CD4-positive, CD25-positive, alpha-beta regulatory T cell (primary cell): ENCODE results near the gene PPM1N. TPM values are rescaled to one million over a fixed set of nuclear protein-coding genes. Genes with fewer than 3 reads are reported as not detected.

Source experiments
- ATAC-seq, 2 donors: fragments of 150-1000 bp; cut with Tn5 transposase; one replicate each; pipeline ENCODE4 v1.10.0; 2021; ENCODE audit warnings: low read depth in 2 of 2, moderate number of reproducible peaks in 2 of 2, moderate library complexity in 1 of 2
- DNase-seq, 3 donors: peaks; one replicate each; pipeline versions ENCODE4 v3.0.0 to v3.0.0-alpha.2; 2012 to 2022; ENCODE audit warnings: mixed read lengths in 1 of 3
- H3K27ac ChIP-seq: one replicate; pipeline ENCODE4 v1.7.0; 2013; ENCODE audit warnings: mild to moderate bottlenecking, low read length; ENCODE audit not compliant: insufficient read depth, poor library complexity, severe bottlenecking
- H3K27me3 ChIP-seq: one replicate; pipeline ENCODE4 v1.7.0; 2013; ENCODE audit warnings: low read length; ENCODE audit not compliant: control insufficient read depth, insufficient read depth
- H3K36me3 ChIP-seq: one replicate; pipeline ENCODE4 v1.7.0; 2013; ENCODE audit warnings: mild to moderate bottlenecking, low read length, moderate library complexity; ENCODE audit not compliant: control insufficient read depth, insufficient read depth
- H3K4me1 ChIP-seq: 2 replicates; pipeline ENCODE4 v1.7.0; 2013; ENCODE audit warnings: mild to moderate bottlenecking, low read length; ENCODE audit not compliant: insufficient read depth, control insufficient read depth, poor library complexity, severe bottlenecking
- H3K4me3 ChIP-seq: one replicate; pipeline ENCODE4 v1.7.0; 2013; ENCODE audit warnings: low read depth, mild to moderate bottlenecking, low read length, moderate library complexity
- H3K9me3 ChIP-seq, 2 experiments: 1 replicate in 1 of 2; 2 replicates in 1 of 2; pipeline ENCODE4 v1.7.0; 2013; ENCODE audit warnings: low read length in 2 of 2, mild to moderate bottlenecking in 1 of 2, moderate library complexity in 1 of 2; ENCODE audit not compliant: control insufficient read depth in 2 of 2
- H3K27ac Mint-ChIP-seq, 3 donors: one replicate each; pipeline ENCODE4 v1.8.0; 2020 to 2022; ENCODE audit warnings: mild to moderate bottlenecking in 3 of 3, mixed read lengths in 3 of 3, moderate library complexity in 2 of 3
- H3K27me3 Mint-ChIP-seq: one replicate; pipeline ENCODE4 v1.8.0; 2022; ENCODE audit warnings: mild to moderate bottlenecking, mixed read lengths
- H3K36me3 Mint-ChIP-seq: one replicate; pipeline ENCODE4 v1.8.0; 2020; ENCODE audit warnings: mixed read lengths
- H3K4me1 Mint-ChIP-seq, 4 donors: one replicate each; pipeline ENCODE4 v1.8.0; 2020 to 2022; ENCODE audit warnings: mixed read lengths in 4 of 4, mild to moderate bottlenecking in 1 of 4
- H3K4me3 Mint-ChIP-seq, 4 donors: one replicate each; pipeline ENCODE4 v1.8.0; 2020 to 2022; ENCODE audit warnings: mild to moderate bottlenecking in 4 of 4, mixed read lengths in 4 of 4, moderate library complexity in 3 of 4
- H3K9me3 Mint-ChIP-seq, 7 donors: one replicate each; pipeline ENCODE4 v1.8.0; 2020 to 2022; ENCODE audit warnings: mixed read lengths in 7 of 7, mild to moderate bottlenecking in 3 of 7, moderate library complexity in 2 of 7
- polyA plus RNA-seq, 4 donors: library from polyadenylated mRNA; unstranded; fragments of 300-500 nt; fragmentation: Illumina TruSeq; gene quantifications; one replicate each; pipeline ENCODE4 v1.2.3, GENCODE V29; 2021
- total RNA-seq: library from RNA; stranded (reverse); gene quantifications from one replicate; pipeline ENCODE4 v1.2.3, GENCODE V29; 2022

Gene PPM1N
- total and polyA plus RNA-seq, 5 donors from 2014 or later = 2.3 to 6.7 (median 3.2) TPM

GRCh38 chr19:45456500-45456815, 41.8 kb upstream of the PPM1N start:
- H3K4me1 Mint-ChIP-seq = peaks cover 4 to 26% (median 21%) of the 10 kb centered on the region in 4 donors
- peak overlapping the region in 1 of 4 donors; percentile 73 for H3K4me3 Mint-ChIP-seq
- DNase-seq (no peak), ATAC-seq (no peak)
- H3K27ac Mint-ChIP-seq = peak overlapping the region in 2 of 3 donors; percentile 47 to 52
- no peaks in the 10 kb centered on the region for H3K36me3 ChIP-seq
- H3K27me3 ChIP-seq = no peaks in the 10 kb centered on the region
- no peaks in the 10 kb centered on the region for H3K36me3 Mint-ChIP-seq
- H3K4me3 ChIP-seq = no peak overlapping the region
- peaks cover 8% of the 10 kb centered on the region for H3K27me3 Mint-ChIP-seq
- peaks cover 0 to 2% (median 0%) of the 10 kb centered on the region in 7 donors for H3K9me3 Mint-ChIP-seq
- no peak overlapping the region for H3K27ac ChIP-seq
- H3K9me3 ChIP-seq = no peaks in the 10 kb centered on the region
- peaks cover 17% of the 10 kb centered on the region for H3K4me1 ChIP-seq

- Histone ChIP-seq H3K36me3 (no peaks in the 10 kb centered on the region), H3K27ac (no peak overlapping the region), H3K27me3 (no peaks in the 10 kb centered on the region), H3K4me3 (no peak overlapping the region), H3K9me3 (no peaks in the 10 kb centered on the region), H3K4me1 (peaks cover 12% of the 10 kb centered on the region)
- DNase-seq (no peak), ATAC-seq (no peak)
- Mint-ChIP-seq H3K27ac (no peak overlapping the region), H3K36me3 (no peaks in the 10 kb centered on the region), H3K9me3 (no peaks in the 10 kb centered on the region), H3K4me3 (peak overlapping the region in 1 of 4 donors; percentile 78), H3K4me1 (peaks cover 0 to 17% (median 12%) of the 10 kb centered on the region in 4 donors), H3K27me3 (peaks cover 5% of the 10 kb centered on the region)
These were observed 40.5 kb upstream of the PPM1N start for GRCh38 chr19:45457776-45458175.

DNA sequence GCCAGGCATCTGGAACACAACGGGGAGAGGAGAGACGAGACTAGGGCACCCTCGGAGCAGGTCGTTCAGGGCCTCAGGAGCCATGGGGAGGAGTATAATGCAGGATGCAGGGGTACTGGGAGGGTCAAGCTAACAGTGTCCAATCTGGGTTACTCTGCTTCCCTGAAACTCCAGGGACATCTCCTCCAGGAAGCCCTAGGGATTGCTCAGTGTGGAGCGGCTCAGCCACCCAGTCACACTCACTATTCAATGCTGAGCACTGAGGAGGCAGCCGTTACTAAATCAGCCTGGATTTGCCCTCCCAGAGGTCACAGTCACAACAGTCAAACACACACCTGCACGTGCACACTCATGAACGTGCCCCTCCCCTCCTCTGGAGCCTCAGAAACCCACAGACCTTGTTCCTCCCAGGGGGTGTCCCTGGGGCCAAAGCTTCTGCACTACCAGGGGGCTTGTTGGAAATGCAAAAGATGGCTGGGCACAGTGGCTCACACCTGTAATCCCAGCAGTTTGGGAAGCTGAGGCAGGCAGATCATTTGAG, 37.4 kb upstream of the PPM1N start:
- H3K36me3 Mint-ChIP-seq = no peaks in the 10 kb centered on the region
- H3K4me1 Mint-ChIP-seq = peaks cover 0 to 8% (median 5%) of the 10 kb centered on the region in 4 donors
- H3K9me3 ChIP-seq = no peaks in the 10 kb centered on the region
- ATAC-seq (no peak), DNase-seq (no peak)
- no peaks in the 10 kb centered on the region for H3K36me3 ChIP-seq
- no peak overlapping the region for H3K4me3 Mint-ChIP-seq
- H3K27ac ChIP-seq = no peak overlapping the region
- H3K27ac Mint-ChIP-seq = no peak overlapping the region
- H3K27me3 ChIP-seq = peaks cover 2% of the 10 kb centered on the region
- H3K4me1 ChIP-seq = peaks cover 8% of the 10 kb centered on the region
- no peaks in the 10 kb centered on the region for H3K9me3 Mint-ChIP-seq
- no peak overlapping the region for H3K4me3 ChIP-seq
- H3K27me3 Mint-ChIP-seq = peaks cover 10% of the 10 kb centered on the region

DNA sequence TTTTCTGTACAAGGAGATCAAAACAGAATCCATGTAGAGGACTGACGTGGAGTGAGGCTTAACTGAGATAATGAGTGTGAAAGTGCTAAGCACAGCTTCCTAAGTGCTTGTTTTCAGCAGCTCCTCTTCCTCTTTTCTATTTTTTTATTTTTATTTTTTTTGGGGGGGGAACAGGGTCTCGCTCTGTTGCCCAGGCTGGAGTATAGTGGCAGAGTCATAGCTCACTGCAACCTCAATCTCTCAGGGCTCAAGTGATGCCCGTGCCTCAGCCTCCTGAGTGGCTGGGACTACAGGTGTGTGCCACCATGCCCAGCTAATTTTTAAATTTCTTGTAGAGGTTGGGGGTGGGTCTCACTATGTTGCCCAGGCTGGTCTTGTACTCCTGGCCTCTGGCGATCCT, 36.1 kb upstream of the PPM1N start:
- H3K27ac ChIP-seq = no peak overlapping the region
- no peak for ATAC-seq
- no peaks in the 10 kb centered on the region for H3K9me3 ChIP-seq
- H3K4me1 ChIP-seq = peaks cover 5% of the 10 kb centered on the region
- H3K36me3 ChIP-seq = no peaks in the 10 kb centered on the region
- H3K27me3 Mint-ChIP-seq = peaks cover 19% of the 10 kb centered on the region
- peaks cover 2% of the 10 kb centered on the region for H3K27me3 ChIP-seq
- peaks cover 0 to 3% (median 0%) of the 10 kb centered on the region in 4 donors for H3K4me1 Mint-ChIP-seq
- no peaks in the 10 kb centered on the region for H3K36me3 Mint-ChIP-seq
- DNase-seq = no peak
- no peak overlapping the region for H3K4me3 Mint-ChIP-seq
- no peaks in the 10 kb centered on the region for H3K9me3 Mint-ChIP-seq
- no peak overlapping the region for H3K27ac Mint-ChIP-seq
- no peak overlapping the region for H3K4me3 ChIP-seq

DNA sequence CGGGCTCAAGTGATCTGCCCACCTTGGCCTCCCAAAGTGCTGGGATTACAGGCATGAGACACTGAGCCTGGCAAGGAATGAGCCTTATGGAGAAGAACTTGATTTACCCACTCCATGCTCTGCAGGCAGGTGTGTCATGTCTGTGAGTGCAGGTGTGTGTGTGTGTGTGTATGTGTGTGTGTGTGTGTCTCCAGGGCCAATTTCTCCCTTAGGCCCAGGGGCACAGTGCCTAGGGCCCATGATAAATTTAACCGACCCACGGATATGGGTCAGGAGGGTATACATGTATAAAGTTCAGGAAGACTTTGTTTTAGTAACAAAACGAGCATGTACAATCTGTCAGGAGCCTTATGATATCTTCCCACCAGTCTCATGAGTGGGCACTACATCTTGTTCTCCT, 35.0 kb upstream of the PPM1N start:
- Mint-ChIP-seq H3K27me3 (peaks cover 26% of the 10 kb centered on the region), H3K36me3 (no peaks in the 10 kb centered on the region), H3K27ac (no peak overlapping the region), H3K4me3 (no peak overlapping the region), H3K9me3 (no peaks in the 10 kb centered on the region), H3K4me1 (peaks cover 0 to 6% (median 3%) of the 10 kb centered on the region in 4 donors)
- Histone ChIP-seq H3K4me3 (no peak overlapping the region), H3K4me1 (peaks cover 14% of the 10 kb centered on the region), H3K27me3 (peaks cover 2% of the 10 kb centered on the region), H3K36me3 (no peaks in the 10 kb centered on the region), H3K27ac (no peak overlapping the region), H3K9me3 (no peaks in the 10 kb centered on the region)
- DNase-seq (no peak), ATAC-seq (no peak)

DNA sequence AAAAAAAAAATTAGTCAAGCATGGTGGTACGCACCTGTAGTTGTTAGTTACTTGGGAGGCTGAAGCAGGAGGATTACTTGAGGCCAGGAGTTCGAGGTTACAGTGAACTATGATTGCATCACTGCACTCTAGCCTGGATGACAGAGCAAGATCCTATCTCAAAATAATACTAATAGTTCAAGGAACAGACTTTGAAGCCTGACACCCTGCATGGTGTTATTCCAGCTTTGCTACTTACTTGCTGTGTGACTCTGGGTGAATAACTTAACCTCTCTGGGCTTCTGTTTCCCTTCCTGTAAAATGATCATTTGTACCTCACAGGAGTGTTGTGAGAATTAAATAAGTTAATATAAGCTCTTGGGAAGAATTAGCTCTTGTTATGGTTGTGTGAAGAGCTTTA, 34.0 kb upstream of the PPM1N start:
- Histone ChIP-seq H3K36me3 (no peaks in the 10 kb centered on the region), H3K4me3 (no peak overlapping the region), H3K27ac (no peak overlapping the region), H3K27me3 (peaks cover 2% of the 10 kb centered on the region), H3K4me1 (peaks cover 22% of the 10 kb centered on the region), H3K9me3 (no peaks in the 10 kb centered on the region)
- Mint-ChIP-seq H3K4me3 (no peak overlapping the region), H3K4me1 (peaks cover 0 to 15% (median 5%) of the 10 kb centered on the region in 4 donors), H3K27me3 (peaks cover 26% of the 10 kb centered on the region), H3K9me3 (peaks cover 0 to 2% (median 0%) of the 10 kb centered on the region in 7 donors), H3K36me3 (no peaks in the 10 kb centered on the region), H3K27ac (peak overlapping the region in 2 of 3 donors; percentile 0 to 16)
- no peak for ATAC-seq
- no peak for DNase-seq

GRCh38 chr19:45464852-45465441, 33.3 kb upstream of the PPM1N start:
- H3K27ac Mint-ChIP-seq = peak overlapping the region in 2 of 3 donors; percentile 0 to 16
- H3K36me3 ChIP-seq = no peaks in the 10 kb centered on the region
- peaks cover 0 to 22% (median 8%) of the 10 kb centered on the region in 4 donors for H3K4me1 Mint-ChIP-seq
- H3K9me3 ChIP-seq = no peaks in the 10 kb centered on the region
- H3K9me3 Mint-ChIP-seq = peaks cover 0 to 6% (median 0%) of the 10 kb centered on the region in 7 donors
- no peak overlapping the region for H3K4me3 ChIP-seq
- H3K27ac ChIP-seq = no peak overlapping the region
- no peak for DNase-seq
- peaks cover 28% of the 10 kb centered on the region for H3K4me1 ChIP-seq
- H3K36me3 Mint-ChIP-seq = no peaks in the 10 kb centered on the region
- H3K27me3 ChIP-seq = peaks cover 2% of the 10 kb centered on the region
- ATAC-seq = no peak
- H3K4me3 Mint-ChIP-seq = peak overlapping the region in 1 of 4 donors; percentile 46
- H3K27me3 Mint-ChIP-seq = peaks cover 30% of the 10 kb centered on the region

- Mint-ChIP-seq H3K27ac (peak overlapping the region in 2 of 3 donors; percentile 99), H3K36me3 (no peaks in the 10 kb centered on the region), H3K4me1 (peaks cover 0 to 26% (median 12%) of the 10 kb centered on the region in 4 donors), H3K4me3 (peak overlapping the region; percentile 90 to 99 (median 94)), H3K27me3 (peaks cover 25% of the 10 kb centered on the region), H3K9me3 (peaks cover 0 to 6% (median 0%) of the 10 kb centered on the region in 7 donors)
- Histone ChIP-seq H3K27me3 (peaks cover 2% of the 10 kb centered on the region), H3K4me1 (peaks cover 32% of the 10 kb centered on the region), H3K27ac (peak overlapping the region; percentile 98), H3K4me3 (peak overlapping the region; percentile 66), H3K9me3 (no peaks in the 10 kb centered on the region), H3K36me3 (peaks cover 10% of the 10 kb centered on the region)
- DNase-seq (no peak), ATAC-seq (no peak)
These were observed 31.2 kb upstream of the PPM1N start for GRCh38 chr19:45467115-45467455.
